ENCODE results near the gene SPDEF.

The SPDEF gene

DNA sequence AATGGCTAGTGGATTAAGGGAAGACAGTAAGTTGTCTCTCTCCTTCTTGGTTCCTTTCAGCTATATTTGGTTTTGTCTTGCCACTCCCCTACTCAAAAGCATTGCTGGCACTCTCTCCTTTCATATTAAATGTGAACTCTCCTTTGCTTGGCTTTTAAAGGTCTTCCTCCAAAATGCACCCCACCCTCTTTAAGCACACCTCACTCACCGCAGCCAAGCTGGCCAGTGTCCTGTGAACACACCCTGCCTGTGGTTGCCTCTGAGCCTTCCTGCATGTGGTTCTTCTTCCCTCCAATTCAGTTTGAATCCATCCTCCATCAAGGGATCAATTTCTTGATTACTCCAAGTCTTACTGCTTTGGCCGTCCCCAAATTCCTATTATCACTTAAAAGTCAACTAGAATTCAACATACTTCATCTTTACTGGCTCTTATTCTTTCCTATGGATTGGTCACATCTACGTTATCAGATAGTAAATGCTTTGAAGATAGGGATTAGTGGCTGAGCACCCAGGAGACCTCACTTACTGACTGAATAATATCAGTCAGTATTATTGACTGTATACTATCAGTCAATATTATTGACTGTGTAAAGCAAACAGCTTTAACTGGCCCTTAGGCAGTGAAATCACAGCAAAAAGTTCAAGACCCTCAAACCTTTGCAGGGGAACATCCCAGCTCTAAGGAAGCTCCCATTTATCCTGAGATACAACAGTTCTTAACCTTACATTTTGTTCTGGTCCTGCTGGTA lies 41.6 kb upstream of the SPDEF start:
- H3K4me3 ChIP-seq (ENCODE audit: low read length), result no peak overlapping the region
- DNase-seq (ENCODE audit: low read depth), result no peak
- no peak for TF ChIP-seq CTCF (conservative IDR thresholded peaks at IDR 0.05; ENCODE audit: low read depth, low read length)

DNA sequence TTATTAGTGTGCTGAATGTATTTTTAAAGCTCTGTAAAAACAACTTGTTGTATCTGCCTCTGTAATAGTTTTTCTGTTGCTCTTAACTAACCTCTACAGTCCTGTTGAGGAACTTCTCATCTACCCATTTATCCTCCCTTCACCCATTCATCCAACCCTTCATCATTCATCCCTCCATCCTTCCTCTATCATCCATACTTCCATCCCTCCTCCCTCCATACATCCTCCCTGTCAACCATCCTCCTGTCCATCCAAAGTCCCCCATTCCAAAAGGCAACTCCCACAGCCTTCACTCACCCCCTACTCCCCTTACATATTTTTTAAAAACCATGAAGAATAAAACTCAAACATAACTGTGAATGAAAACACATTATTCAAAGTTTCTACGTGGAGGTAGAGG lies 40.7 kb upstream of the SPDEF start:
- TF ChIP-seq CTCF (conservative IDR thresholded peaks at IDR 0.05; ENCODE audit: low read depth, low read length), result no peak
- no peak overlapping the region for H3K4me3 ChIP-seq (ENCODE audit: low read length)
- DNase-seq (ENCODE audit: low read depth), result no peak

GRCh38 chr6:34595332-34596184 lies 39.4 kb upstream of the SPDEF start:
- no peak for DNase-seq (ENCODE audit: low read depth)
- TF ChIP-seq CTCF (conservative IDR thresholded peaks at IDR 0.05; ENCODE audit: low read depth, low read length), result no peak
- no peak overlapping the region for H3K4me3 ChIP-seq (ENCODE audit: low read length)

GRCh38 chr6:34593701-34594100 lies 37.6 kb upstream of the SPDEF start:
- TF ChIP-seq CTCF (conservative IDR thresholded peaks at IDR 0.05; ENCODE audit: low read depth, low read length), result no peak

DNA sequence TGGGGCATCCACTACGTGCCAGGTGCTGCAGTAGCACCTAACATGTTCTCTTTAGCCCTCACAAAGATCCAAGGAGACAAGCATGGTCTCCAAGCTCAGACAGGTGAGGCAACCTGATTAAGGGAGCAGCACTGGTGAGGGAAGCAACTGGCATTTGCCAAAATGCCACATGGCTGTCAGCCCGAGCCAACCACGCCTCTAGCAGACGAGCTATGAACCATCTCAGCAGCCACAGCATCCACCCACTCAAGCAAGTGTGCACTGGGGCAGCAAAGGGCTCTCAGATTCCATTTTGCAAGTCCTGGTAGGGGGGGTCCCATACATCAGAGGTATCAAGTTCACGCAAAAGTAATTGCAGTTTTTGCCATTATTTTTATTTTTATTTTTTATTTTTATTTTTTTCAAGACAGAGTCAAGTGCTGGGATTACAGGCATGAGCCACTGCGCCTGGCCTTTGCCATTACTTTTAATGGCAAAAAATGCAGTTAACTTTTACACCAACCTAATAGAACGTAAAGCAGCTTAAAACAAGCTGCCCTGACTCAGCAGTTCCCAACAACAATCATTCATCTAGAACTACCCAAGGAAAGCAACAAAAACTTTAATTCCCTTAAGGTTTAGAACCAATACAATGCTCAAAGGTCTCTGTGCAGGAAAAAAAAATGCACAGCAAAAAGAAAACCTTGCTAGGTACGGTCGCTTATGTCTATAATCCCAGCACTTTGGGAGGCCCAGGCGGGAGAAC lies 36.3 kb upstream of the SPDEF start:
- TF ChIP-seq CTCF (conservative IDR thresholded peaks at IDR 0.05; ENCODE audit: low read depth, low read length), result no peak
- no peak overlapping the region for H3K4me3 ChIP-seq (ENCODE audit: low read length)
- DNase-seq (ENCODE audit: low read depth), result no peak

More at GRCh38 chr6:34593701-34594100, 37.6 kb upstream of the SPDEF start:
- no peak for DNase-seq (ENCODE audit: low read depth)
- H3K4me3 ChIP-seq (ENCODE audit: low read length), result no peak overlapping the region

DNA sequence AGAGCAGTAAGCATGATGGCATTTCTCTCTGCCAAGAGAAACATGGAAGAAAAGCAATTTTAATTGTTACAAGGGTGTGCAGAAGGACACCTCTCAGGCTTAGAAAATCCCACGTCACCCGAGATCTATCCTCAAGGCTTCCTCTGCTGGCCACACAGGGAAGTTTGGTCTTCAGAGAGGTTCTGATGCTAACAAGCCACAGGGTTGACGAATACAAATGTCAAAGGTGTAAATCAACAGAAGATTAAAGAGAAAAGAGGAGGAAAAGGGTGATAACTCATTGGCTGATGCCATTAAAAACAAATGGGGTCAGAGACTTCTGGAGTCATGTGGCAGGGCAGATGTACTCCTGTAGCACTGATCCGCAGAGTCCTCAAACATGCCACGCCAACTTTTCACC lies 33.6 kb upstream of the SPDEF start:
- no peak for TF ChIP-seq CTCF (conservative IDR thresholded peaks at IDR 0.05; ENCODE audit: low read depth, low read length)
- H3K4me3 ChIP-seq (ENCODE audit: low read length), result no peak overlapping the region
- DNase-seq (ENCODE audit: low read depth), result no peak

All from retinal pigment epithelial cell (primary cell).